Cardiac fibroblast (primary cell): ENCODE data around the gene TTR.

Experiments
- DNase-seq, 2 donors: peaks; one replicate each; pipeline versions ENCODE4 v3.0.0 to v3.0.0-alpha.2; 2010; ENCODE audit warnings: low read depth in 2 of 2
- H3K4me3 ChIP-seq, 2 donors: replicated peaks in 1 of 2; 1 replicate in 1 of 2; 2 replicates in 1 of 2; pipeline ENCODE4 v1.5.1; 2011; ENCODE audit warnings: low read depth in 2 of 2, low read length in 2 of 2, mild to moderate bottlenecking in 2 of 2, moderate library complexity in 1 of 2
- TF ChIP-seq, protein P1 (sequence below): IDR thresholded peaks from one replicate; pipeline ENCODE4 v1.5.1; 2011; ENCODE audit warnings: low read depth, mild to moderate bottlenecking, low read length, inconsistent platforms

The TTR gene

DNA sequence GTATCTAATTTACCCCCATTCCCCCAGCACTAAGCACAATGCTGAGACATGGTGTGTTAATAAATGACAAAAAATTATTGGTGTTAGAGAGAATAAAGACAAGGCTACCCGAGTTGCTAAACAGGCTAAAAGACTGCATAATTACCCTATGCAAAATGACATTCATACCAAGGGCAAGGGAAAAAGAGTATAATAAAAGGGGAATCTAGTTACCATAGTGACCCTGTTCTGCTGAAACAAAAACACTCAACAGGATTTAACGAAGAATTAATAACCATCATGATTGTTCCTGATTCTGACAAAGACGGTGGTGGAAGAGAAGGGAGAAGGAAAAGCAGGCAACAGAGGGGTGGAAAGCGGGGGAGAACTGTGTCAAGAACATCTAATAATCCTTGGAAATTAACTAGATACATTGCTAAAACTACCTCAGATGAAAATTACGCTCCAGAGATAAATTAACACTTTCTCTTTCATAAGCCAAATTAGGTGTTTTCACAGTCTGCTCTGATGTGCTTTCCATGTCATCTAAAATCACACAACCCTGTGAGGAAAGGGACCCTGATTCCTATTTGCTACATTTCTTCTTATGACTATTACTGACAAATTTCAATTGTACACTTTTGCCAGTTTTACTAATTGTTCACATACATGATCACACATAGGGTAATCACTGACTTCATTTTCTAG is 25.5 kb downstream of the TTR start:
- no peak overlapping the region for H3K4me3 ChIP-seq
- TF ChIP-seq, protein P1, sequence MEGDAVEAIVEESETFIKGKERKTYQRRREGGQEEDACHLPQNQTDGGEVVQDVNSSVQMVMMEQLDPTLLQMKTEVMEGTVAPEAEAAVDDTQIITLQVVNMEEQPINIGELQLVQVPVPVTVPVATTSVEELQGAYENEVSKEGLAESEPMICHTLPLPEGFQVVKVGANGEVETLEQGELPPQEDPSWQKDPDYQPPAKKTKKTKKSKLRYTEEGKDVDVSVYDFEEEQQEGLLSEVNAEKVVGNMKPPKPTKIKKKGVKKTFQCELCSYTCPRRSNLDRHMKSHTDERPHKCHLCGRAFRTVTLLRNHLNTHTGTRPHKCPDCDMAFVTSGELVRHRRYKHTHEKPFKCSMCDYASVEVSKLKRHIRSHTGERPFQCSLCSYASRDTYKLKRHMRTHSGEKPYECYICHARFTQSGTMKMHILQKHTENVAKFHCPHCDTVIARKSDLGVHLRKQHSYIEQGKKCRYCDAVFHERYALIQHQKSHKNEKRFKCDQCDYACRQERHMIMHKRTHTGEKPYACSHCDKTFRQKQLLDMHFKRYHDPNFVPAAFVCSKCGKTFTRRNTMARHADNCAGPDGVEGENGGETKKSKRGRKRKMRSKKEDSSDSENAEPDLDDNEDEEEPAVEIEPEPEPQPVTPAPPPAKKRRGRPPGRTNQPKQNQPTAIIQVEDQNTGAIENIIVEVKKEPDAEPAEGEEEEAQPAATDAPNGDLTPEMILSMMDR = no peak

DNA sequence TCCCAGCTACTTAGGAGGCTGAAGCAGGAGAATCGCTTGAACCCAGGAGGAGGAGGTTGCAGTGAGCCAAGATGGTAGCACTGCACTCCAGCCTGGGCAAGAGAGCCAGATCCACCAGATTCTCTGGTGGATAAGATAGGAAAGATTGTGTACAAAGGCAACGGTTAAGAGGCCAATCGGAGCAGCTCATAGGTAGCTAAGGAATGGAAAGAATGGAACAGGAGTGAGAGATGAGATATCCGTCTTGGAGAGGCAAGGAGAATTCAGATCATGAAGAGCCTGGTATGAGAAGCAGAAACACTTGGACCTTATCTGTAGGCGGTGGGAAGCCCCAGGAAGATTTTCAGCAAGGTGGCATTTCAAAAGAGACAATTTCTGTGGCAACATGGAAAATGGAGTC is 27.1 kb downstream of the TTR start:
- TF ChIP-seq, protein P1 = no peak
- DNase-seq = no peak

More for the DNA sequence above, 25.5 kb downstream of the TTR start:
- DNase-seq = no peak

DNA sequence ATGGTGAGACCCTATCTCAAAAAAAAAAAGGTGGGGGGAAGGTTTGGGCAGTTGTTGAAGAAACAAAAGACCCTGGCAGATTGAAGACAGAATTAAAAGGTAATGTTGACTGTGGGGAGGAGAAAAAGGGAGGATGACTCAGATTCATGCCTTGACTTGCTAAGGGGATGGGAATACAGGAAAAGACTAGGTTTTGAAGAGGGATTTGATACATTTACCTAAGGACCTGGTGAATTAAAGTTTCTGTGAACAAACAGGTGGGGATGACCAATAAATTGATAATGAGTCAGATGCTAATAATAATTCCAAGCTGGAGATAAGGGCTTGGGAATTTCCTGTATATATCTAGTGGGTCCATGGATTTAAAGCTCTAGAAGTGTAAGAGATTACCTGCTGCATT is 27.6 kb downstream of the TTR start:
- TF ChIP-seq, protein P1 = no peak
- H3K4me3 ChIP-seq = no peak overlapping the region
- no peak for DNase-seq

More for the DNA sequence above, 27.1 kb downstream of the TTR start:
- H3K4me3 ChIP-seq = no peak overlapping the region

DNA sequence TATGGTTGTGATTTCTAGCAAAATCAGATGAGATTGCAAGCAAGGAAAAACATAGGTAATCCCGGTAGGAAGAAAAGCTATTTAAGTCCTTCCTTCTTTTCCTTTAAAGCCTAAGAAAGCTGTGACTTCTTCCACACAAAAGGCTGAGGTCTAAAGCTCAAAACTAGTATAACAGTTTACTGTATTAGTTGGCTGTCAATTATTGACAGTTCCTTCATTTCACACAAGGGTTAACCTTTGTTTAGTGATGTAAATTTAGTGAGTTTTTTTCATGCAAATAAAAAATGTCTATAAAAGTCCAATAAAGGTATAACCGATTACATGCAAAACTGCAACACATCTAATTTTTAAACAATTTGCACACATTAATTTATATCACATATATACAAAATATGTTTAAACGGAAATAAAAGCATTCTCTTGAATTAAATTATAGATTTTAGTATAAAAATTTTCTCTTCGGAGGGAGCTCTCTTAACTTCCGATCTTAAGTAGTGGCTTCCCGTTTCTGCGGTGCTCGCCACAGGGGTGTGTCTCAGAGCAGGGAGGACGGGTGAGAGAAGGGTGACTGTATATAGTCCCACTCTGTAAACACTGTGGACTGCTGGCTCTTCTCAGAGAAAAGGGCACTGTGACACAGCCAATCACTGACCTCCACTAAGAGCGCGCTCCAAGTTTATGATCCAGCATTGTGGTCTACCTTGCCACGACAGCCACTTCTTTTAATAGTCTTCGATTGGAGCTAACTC is 33.4 kb downstream of the TTR start:
- H3K4me3 ChIP-seq = no peak overlapping the region
- TF ChIP-seq, protein P1 = no peak
- DNase-seq = no peak

DNA sequence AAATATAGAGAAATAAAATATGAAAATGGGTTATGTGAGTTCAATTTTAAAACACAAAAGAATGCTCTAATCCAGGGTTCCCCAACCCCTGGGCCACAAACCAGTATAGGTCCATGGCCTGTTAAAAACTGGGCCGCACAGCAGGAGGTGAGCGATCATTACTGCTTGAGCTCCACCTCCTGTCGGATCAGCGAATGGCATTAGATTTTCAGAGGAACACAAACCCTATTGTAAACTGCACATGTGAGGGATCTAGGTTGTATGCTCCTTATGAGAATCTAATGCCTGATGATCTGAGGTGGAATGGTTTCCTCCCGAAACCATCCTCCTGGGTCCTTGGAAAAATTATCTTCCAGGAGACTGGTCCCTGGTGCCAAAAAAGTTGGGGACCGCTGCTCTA is 34.7 kb downstream of the TTR start:
- TF ChIP-seq, protein P1 = no peak

DNA sequence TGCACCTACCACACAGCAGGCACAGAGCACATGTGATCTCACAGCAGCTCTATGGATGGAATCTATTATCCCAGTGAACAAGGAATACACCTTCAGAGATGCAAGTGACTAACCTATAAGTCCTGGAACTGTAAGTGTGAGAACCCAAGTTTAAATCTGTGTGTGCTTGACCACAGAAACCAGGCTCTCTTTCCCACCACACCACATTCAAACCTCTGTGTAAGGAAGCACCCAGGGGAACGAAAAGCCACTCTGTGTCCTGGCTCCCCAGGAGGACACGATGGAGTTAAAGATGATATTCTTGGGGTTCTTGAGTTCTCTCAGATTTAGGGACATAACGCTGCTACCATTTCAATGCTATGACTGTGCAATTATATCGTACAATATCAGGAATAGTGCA is 38.9 kb downstream of the TTR start:
- no peak overlapping the region for H3K4me3 ChIP-seq
- DNase-seq = no peak
- TF ChIP-seq, protein P1 = no peak

More for the DNA sequence above, 34.7 kb downstream of the TTR start:
- H3K4me3 ChIP-seq = no peak overlapping the region
- DNase-seq = no peak
